Progenitor cell of endocrine pancreas (in vitro differentiated cells): ENCODE measurements around the gene FN1. TPM values are rescaled to one million over a fixed set of nuclear protein-coding genes. Genes with fewer than 3 reads are reported as not detected.

Source experiments
- DNase-seq: peaks from one replicate; pipeline ENCODE4 v3.0.0; 2021; ENCODE audit warnings: low spot score; ENCODE audit not compliant: unreplicated experiment
- H3K27ac Mint-ChIP-seq: 2 replicates; pipeline ENCODE4 v1.8.0; 2021; ENCODE audit warnings: mild to moderate bottlenecking, moderate library complexity, mixed read lengths
- H3K27me3 Mint-ChIP-seq: 2 replicates; pipeline ENCODE4 v1.8.0; 2021; ENCODE audit warnings: mixed read lengths
- H3K36me3 Mint-ChIP-seq: 2 replicates; pipeline ENCODE4 v1.8.0; 2022; ENCODE audit warnings: mixed read lengths; ENCODE audit not compliant: insufficient read depth
- H3K4me1 Mint-ChIP-seq: 2 replicates; pipeline ENCODE4 v1.8.0; 2021; ENCODE audit warnings: low read depth, mixed read lengths
- H3K4me3 Mint-ChIP-seq: 2 replicates; pipeline ENCODE4 v1.8.0; 2021; ENCODE audit warnings: low read depth, mild to moderate bottlenecking, moderate library complexity, mixed read lengths
- H3K9me3 Mint-ChIP-seq: 2 replicates; pipeline ENCODE4 v1.8.0; 2021; ENCODE audit warnings: low read depth, mixed read lengths
- CTCF ChIP-seq: fragments of 200-600 bp; sonication (generic); IDR thresholded peaks from one replicate; pipeline ENCODE4 v1.5.0; 2021; ENCODE audit warnings: antibody characterized with exemption, mild to moderate bottlenecking; ENCODE audit not compliant: unreplicated experiment
- total RNA-seq: library from RNA; stranded (reverse); gene quantifications from 2 replicates; pipeline ENCODE4 v1.2.1, GENCODE V29; 2021

The FN1 gene
- total RNA-seq, 1 donor from 2014 or later, result 2,744 TPM

GRCh38 chr2:215420471-215420935, 15.4 kb downstream of the FN1 start:
- peaks cover 76% of the 10 kb centered on the region for H3K4me1 Mint-ChIP-seq
- no peak for DNase-seq
- no peaks in the 10 kb centered on the region for H3K27me3 Mint-ChIP-seq
- peak overlapping the region; percentile 25 for H3K4me3 Mint-ChIP-seq
- peak overlapping the region; percentile 95 for H3K27ac Mint-ChIP-seq
- H3K9me3 Mint-ChIP-seq, result no peaks in the 10 kb centered on the region
- peaks cover 59% of the 10 kb centered on the region for H3K36me3 Mint-ChIP-seq
- TF ChIP-seq CTCF, result no peak

GRCh38 chr2:215419769-215420470, 15.9 kb downstream of the FN1 start:
- Mint-ChIP-seq H3K4me3 (peak overlapping the region; percentile 29), H3K27ac (peak overlapping the region; percentile 95), H3K9me3 (no peaks in the 10 kb centered on the region), H3K36me3 (peaks cover 58% of the 10 kb centered on the region), H3K4me1 (peaks cover 77% of the 10 kb centered on the region), H3K27me3 (no peaks in the 10 kb centered on the region)
- no peak for DNase-seq
- no peak for TF ChIP-seq CTCF

- Mint-ChIP-seq H3K36me3 (peaks cover 59% of the 10 kb centered on the region), H3K4me1 (peaks cover 79% of the 10 kb centered on the region), H3K27ac (no peak overlapping the region), H3K27me3 (no peaks in the 10 kb centered on the region), H3K4me3 (no peak overlapping the region), H3K9me3 (no peaks in the 10 kb centered on the region)
- TF ChIP-seq CTCF, result no peak
- DNase-seq, result no peak
Measured at GRCh38 chr2:215419113-215419512, 16.8 kb downstream of the FN1 start.

- no peak overlapping the region for H3K4me3 Mint-ChIP-seq
- no peak for TF ChIP-seq CTCF
- H3K27ac Mint-ChIP-seq, result no peak overlapping the region
- peaks cover 3% of the 10 kb centered on the region for H3K9me3 Mint-ChIP-seq
- H3K36me3 Mint-ChIP-seq, result peaks cover 59% of the 10 kb centered on the region
- no peak for DNase-seq
- no peaks in the 10 kb centered on the region for H3K27me3 Mint-ChIP-seq
- peaks cover 79% of the 10 kb centered on the region for H3K4me1 Mint-ChIP-seq
Measured at GRCh38 chr2:215418064-215418963, 17.6 kb downstream of the FN1 start.

GRCh38 chr2:215417400-215417951, 18.4 kb downstream of the FN1 start:
- Mint-ChIP-seq H3K36me3 (peaks cover 62% of the 10 kb centered on the region), H3K4me1 (peaks cover 73% of the 10 kb centered on the region), H3K27ac (peak overlapping the region; percentile 81), H3K9me3 (peaks cover 3% of the 10 kb centered on the region), H3K4me3 (peak overlapping the region; percentile 20), H3K27me3 (no peaks in the 10 kb centered on the region)
- no peak for TF ChIP-seq CTCF
- no peak for DNase-seq
